ENCODE measurements around the gene DLGAP1.

GRCh38 chr18:4181882-4182568 lies 273.1 kb downstream of the DLGAP1 start:
- TF ChIP-seq POLR2A (IDR thresholded peaks at IDR 0.05; ENCODE audit: low read depth) (no peak), CTCF (IDR thresholded peaks at IDR 0.05) (no peak), EP300 (IDR thresholded peaks at IDR 0.05) (no peak)
